GM11168 (cell line): Measurements from ENCODE around the gene ZSWIM7.

Experiments used
- in situ Hi-C: fragments of 300-500 bp; cut with MboI; formaldehyde crosslinking; loops from one replicate; pipeline ENCODE4 v1.12.0; 2022; ENCODE audit warnings: low sequenced_read_pairs; ENCODE audit not compliant: unreplicated experiment

Gene ZSWIM7

GRCh38 chr17:15999141-15999973 lies at the start of gene ZSWIM7, which contains the start of gene TTC19:
Gene ZSWIM7, minus strand, starts transcription at chr17:15999704. Its CDS starts 110 bp downstream, at chr17:15999594.
Gene TTC19, plus strand, starts transcription at chr17:15999824. Its CDS starts 25 bp downstream, at chr17:15999849.
- in situ Hi-C loops: loop anchor here (5.0 to 25.0 kb wide), 3 partner anchors 167 to 737 kb away; partner anchors contain the start of genes PMP22, TRIM16 and ZNF286A

- in situ Hi-C loops: no loop called here
Observed at GRCh38 chr17:16048811-16049449, 49.4 kb upstream of the ZSWIM7 start.

- in situ Hi-C loops: no loop called here
Observed at GRCh38 chr17:16046966-16047365, 47.5 kb upstream of the ZSWIM7 start.

- in situ Hi-C loops: no loop called here
Observed at GRCh38 chr17:16044487-16044886, 45.0 kb upstream of the ZSWIM7 start.

GRCh38 chr17:16040710-16041251 lies 41.3 kb upstream of the ZSWIM7 start:
- in situ Hi-C loops: no loop called here

GRCh38 chr17:16037636-16038035 lies 38.1 kb upstream of the ZSWIM7 start:
- in situ Hi-C loops: no loop called here

- in situ Hi-C loops: no loop called here
Observed at GRCh38 chr17:16036261-16036660, 36.8 kb upstream of the ZSWIM7 start.

- in situ Hi-C loops: no loop called here
Observed at GRCh38 chr17:16033729-16034349, 34.3 kb upstream of the ZSWIM7 start.

GRCh38 chr17:16027708-16028584 lies 28.4 kb upstream of the ZSWIM7 start:
- in situ Hi-C loops: no loop called here

GRCh38 chr17:16026895-16027294 lies 27.4 kb upstream of the ZSWIM7 start:
- in situ Hi-C loops: no loop called here

- in situ Hi-C loops: no loop called here
Observed at GRCh38 chr17:16025202-16025601, 25.7 kb upstream of the ZSWIM7 start.

- in situ Hi-C loops: no loop called here
Observed at GRCh38 chr17:16023881-16024280, 24.4 kb upstream of the ZSWIM7 start.

- in situ Hi-C loops: no loop called here
Observed at GRCh38 chr17:16019347-16019746, 19.8 kb upstream of the ZSWIM7 start.

GRCh38 chr17:16013943-16014407 lies 14.5 kb upstream of the ZSWIM7 start:
- in situ Hi-C loops: no loop called here

- in situ Hi-C loops: no loop called here
Observed at GRCh38 chr17:16007439-16007838, 7.9 kb upstream of the ZSWIM7 start.

- in situ Hi-C loops: no loop called here
Observed at GRCh38 chr17:16005636-16006035, 6.1 kb upstream of the ZSWIM7 start.

- in situ Hi-C loops: no loop called here
Observed at GRCh38 chr17:16003841-16004240, 4.3 kb upstream of the ZSWIM7 start.

- in situ Hi-C loops: no loop called here
Observed at GRCh38 chr17:16002708-16003260, 3.3 kb upstream of the ZSWIM7 start.

GRCh38 chr17:16001226-16001897 lies 1.9 kb upstream of the ZSWIM7 start:
- in situ Hi-C loops: no loop called here
